Stimulated activated CD4-positive, alpha-beta T cell treated with anti-CD3 and anti-CD28 coated beads, Interleukin-15, amount 100 ng/mL, for 24 hours (primary cell): Measurements from ENCODE around the gene SLC7A6OS.

Source experiments
- DNase-seq: peaks from one replicate; pipeline ENCODE4 v3.0.0-alpha.2; 2020

SLC7A6OS gene

GRCh38 chr16:68310774-68311511 lies at the start of gene SLC7A6OS, which contains the start of gene PRMT7:
TSS of gene SLC7A6OS (minus strand) at chr16:68310946. CDS start at chr16:68310926, 20 bp downstream.
TSS of gene PRMT7 (plus strand) at chr16:68311019. CDS start at chr16:68315980, 4,961 bp downstream.
- peak; percentile 97 for DNase-seq

- no peak for DNase-seq
These were observed 48.8 kb upstream of the SLC7A6OS start for GRCh38 chr16:68359398-68360191.

- no peak for DNase-seq
These were observed 48.2 kb upstream of the SLC7A6OS start for GRCh38 chr16:68358951-68359350.

- no peak for DNase-seq
These were observed 47.2 kb upstream of the SLC7A6OS start for GRCh38 chr16:68357923-68358322.

GRCh38 chr16:68357521-68357922 lies 46.8 kb upstream of the SLC7A6OS start:
- no peak for DNase-seq

GRCh38 chr16:68356919-68357286 lies 46.2 kb upstream of the SLC7A6OS start:
- no peak for DNase-seq

GRCh38 chr16:68356249-68356918 lies 45.6 kb upstream of the SLC7A6OS start:
- DNase-seq, result peak; percentile 79

GRCh38 chr16:68355447-68356248 lies 44.9 kb upstream of the SLC7A6OS start:
- no peak for DNase-seq

GRCh38 chr16:68354816-68355215 lies 44.1 kb upstream of the SLC7A6OS start:
- no peak for DNase-seq

GRCh38 chr16:68353366-68353765 lies 42.6 kb upstream of the SLC7A6OS start:
- no peak for DNase-seq

GRCh38 chr16:68351991-68352431 lies 41.3 kb upstream of the SLC7A6OS start:
- no peak for DNase-seq

- DNase-seq, result no peak
These were observed 40.7 kb upstream of the SLC7A6OS start for GRCh38 chr16:68351463-68351862.

- no peak for DNase-seq
These were observed 40.1 kb upstream of the SLC7A6OS start for GRCh38 chr16:68350813-68351350.

GRCh38 chr16:68349838-68350410 lies 39.2 kb upstream of the SLC7A6OS start:
- DNase-seq, result no peak

GRCh38 chr16:68348639-68349445 lies 38.1 kb upstream of the SLC7A6OS start:
- no peak for DNase-seq

GRCh38 chr16:68347605-68348004 lies 36.9 kb upstream of the SLC7A6OS start:
- no peak for DNase-seq

- no peak for DNase-seq
These were observed 36.2 kb upstream of the SLC7A6OS start for GRCh38 chr16:68346892-68347480.

GRCh38 chr16:68345958-68346635 lies 35.4 kb upstream of the SLC7A6OS start:
- no peak for DNase-seq

- no peak for DNase-seq
These were observed 34.6 kb upstream of the SLC7A6OS start for GRCh38 chr16:68345351-68345810.

GRCh38 chr16:68344252-68344651 lies 33.5 kb upstream of the SLC7A6OS start:
- no peak for DNase-seq
